Suppressor macrophage (primary cell): Measurements from ENCODE around the gene TNFSF18.
A peak's percentile ranks its signal among the peaks of the same experiment; 100 is the strongest.
"Not testable (repeated sequence)": the region's sequence is repeated elsewhere in the genome, so short reads cannot be mapped to it uniquely, and the experiment has no call there.

Experiments used
- DNase-seq, 4 experiments: peaks; one replicate each; pipeline ENCODE4 v3.0.0-alpha.2; 2020 to 2022
- total RNA-seq, 17 experiments: gene quantifications; one replicate each; lab custom pipeline; 2026; ENCODE audit warnings: mixed read lengths in 6 of 17, inconsistent platforms in 3 of 17; lab: John Stamatoyannopoulos, UW

TNFSF18 gene, protein sequence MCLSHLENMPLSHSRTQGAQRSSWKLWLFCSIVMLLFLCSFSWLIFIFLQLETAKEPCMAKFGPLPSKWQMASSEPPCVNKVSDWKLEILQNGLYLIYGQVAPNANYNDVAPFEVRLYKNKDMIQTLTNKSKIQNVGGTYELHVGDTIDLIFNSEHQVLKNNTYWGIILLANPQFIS
- total RNA-seq = 0.20 to 15.7 (median 2.3) reads per million in 17 experiments

DNA sequence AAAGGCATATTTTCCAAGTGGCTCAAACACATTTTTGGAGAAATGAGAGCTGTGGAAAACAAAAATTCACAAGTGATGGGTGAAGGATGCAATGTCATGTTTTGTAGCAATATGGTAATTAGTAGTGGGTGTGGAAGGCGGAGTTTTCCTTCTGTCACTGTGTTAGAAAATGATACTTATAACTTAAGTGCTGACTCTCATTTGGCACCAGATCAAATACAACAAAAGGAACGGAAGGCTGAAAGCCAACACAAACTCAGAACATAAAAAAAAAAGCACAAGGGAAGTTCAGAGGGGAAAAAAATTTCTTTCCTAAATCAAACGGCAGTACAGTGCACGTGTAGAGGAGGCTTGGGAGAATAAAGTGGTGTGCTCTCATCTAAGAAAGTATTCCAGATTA, at the start of gene TNFSF18:
Gene TNFSF18 (minus strand): TSS at position 77 of the 400 bp plus-strand sequence. CDS start 45 bp downstream, at position 32.
- DNase-seq = peak; percentile 34 to 80 (median 65)

DNA sequence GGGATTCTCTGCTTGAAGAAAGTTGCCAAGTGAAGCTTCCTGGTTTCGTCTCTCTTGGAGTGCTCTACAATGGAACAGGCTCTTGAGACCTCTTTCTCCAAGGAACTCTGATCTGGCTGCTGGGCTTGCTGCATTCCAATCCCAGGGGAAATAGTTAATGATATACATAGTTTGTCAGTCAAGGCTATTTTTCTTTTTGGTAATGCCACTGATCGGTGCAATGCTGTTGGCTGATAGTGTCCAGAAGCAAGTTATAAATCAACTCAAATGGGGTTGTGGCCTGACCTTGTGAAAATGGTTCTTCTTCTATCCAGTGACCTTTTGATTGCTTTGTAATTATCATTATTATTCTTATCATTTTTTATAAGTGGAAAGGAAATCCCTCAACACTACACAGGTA, 48.4 kb upstream of the TNFSF18 start:
- no peak for DNase-seq

DNA sequence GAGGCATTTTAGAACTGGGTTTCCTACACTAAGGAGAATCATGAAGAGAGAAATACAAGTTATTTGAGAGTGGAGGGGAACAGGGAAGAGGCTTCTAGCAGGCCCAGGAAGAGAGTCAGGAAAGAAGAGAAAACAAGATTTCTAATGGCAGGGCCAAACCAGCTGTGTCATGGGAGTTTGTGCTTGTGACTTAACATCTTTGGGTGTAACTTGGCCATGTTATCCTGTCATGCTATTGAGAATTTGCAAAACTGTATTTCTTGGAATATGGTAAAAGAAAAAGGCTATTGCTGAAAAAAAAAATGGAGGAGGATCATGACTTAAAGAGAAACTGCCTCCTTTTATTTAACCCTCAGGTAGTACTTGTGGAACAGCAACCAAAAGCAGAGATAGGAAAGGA, 47.4 kb upstream of the TNFSF18 start:
- DNase-seq = no peak

DNA sequence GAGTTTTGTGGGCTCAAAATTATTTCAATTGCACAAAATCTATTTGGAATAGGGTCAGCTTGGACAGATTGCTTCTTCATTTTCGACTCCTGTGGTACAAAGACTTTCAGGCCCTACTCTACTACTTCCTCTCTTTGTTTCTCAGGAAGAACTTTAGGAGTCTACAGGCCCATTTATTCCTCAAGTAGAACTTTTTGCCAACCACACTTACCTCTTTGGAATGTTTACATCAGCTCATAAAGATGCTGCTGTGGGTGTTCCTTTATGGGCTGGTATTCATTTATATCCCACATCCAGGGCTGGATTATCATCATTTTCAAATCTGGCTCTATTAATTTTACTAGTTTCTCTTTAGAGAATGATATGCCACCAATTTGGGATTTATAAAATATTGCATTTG, 46.3 kb upstream of the TNFSF18 start:
- DNase-seq = peak in 1 of 4 experiments; percentile 43

DNA sequence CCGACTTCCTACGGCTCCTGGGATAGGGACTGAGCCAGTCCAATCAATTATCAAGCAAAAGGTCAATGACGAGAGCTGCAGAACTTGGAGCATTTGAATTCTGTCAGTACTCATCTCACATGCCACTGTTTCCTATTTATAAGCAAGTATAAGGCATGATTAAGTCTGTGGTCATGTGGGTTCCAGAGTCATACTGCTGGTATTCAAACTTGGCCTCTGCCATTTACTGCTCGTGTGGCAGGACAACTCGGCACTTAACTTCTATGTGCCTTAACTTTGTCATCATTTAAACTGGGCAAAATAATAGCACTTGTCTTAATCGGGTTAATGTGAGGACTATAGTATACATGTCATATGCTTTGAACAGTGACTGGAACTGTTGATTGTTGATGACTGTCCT, 44.9 kb upstream of the TNFSF18 start:
- DNase-seq = no peak

DNA sequence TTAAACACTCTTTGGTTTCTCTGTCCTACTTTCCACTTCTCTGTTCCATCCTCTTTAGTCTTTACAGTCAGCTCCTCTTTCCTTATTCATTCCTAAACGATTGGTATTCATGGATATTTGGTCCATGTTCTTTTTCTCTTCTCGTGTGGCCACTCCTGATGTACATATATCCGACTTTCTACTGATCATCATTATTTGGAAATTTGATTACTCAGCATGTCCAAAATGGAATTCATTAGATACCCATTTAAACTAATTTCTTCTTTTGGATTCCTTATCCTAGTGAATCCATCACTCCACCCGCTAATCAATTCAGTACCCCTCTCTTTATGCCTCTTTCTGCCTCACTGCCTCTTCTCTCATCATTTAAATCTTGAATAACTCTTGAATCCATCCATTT, 43.8 kb upstream of the TNFSF18 start:
- DNase-seq = no peak

DNA sequence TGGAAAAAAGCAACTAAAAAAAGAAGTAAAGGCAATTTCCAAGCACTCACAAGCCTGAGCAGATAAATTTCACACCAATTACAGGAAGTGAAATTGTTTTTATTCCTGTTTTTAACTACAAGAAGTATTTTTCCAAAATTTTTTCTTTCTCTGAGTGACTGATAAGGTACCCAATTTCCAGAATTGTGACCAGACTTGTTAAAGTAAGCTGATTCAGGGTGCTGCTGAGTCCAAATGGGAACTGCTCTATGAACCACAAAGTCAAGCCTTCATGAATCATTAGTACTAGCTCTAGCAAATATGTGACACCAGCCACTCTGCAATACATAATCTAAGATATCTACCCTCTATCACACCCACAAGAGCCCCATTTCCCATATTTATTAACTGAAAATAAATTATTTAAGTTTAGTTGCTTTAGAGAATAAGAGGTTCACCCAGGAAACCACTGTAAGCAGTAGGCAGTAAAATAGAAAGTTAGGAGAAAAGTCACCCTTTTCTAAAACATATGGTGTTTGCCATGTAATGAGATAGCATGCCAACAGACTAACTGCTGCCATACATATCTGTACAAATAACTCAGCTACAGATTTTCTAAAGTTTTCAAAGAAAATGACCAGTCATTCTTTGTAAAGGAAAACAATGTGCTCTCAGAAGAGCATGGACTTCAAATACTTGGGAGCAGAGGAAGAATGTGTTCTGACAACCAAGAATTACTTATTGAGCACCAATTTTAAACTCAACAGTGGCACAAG, 43.1 kb upstream of the TNFSF18 start:
- DNase-seq = peak; percentile 10 to 67 (median 46)

DNA sequence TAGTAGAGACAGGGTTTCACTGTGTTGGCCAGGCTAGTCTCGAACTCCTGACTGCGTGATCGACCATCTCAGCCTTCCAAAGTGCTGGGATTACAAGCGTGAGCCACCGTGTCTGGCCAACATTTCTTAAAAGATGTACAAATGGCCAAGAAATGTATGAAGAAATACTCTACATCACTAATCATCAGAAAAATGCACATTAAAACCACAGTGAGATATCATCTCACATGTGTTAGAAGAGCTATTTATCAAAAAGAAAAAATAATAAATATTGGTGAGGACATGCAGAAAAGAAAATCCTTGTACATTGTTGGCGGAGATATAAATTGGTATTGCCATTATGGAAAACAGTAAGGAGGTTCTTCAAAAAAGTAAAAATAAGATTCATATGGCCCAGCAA, 33.6 kb upstream of the TNFSF18 start:
- no peak for DNase-seq

DNA sequence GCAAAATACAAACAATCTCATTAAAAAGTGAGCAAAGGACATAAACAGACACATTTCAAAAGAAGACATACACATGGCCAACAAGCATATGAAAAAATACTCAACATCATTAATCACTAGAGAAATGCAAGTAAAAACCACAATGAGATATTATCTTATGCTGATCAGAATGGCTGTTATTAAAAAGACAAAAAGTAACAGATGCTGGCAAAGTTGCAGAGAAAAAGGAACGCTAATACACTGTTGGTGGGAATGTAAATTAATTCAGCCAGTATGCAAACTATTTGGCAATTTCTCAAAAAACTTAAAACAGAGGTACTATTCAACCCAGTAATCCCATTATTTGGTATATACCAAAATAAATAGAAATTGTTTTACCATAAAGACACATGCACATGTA, 32.2 kb upstream of the TNFSF18 start:
- no peak for DNase-seq

DNA sequence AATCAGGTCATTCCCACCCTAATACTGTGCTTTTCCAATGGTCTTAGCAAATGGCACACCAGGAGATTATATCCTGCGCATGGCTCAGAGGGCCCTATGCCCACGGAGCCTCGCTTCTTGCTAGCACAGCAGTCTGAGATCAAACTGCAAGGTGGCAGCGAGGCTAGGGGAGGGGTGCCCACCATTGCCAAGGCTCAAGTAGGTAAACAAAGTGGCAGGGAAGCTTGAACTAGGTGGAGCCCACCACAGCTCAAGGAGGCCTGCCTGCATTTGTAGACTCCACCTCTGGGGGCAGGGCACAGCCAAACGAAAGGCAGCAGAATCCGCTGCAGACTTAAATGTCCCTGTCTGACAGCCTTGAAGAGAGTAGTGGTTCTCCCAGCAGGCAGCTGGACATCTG, 23.5 kb upstream of the TNFSF18 start:
- DNase-seq = not testable (repeated sequence)

DNA sequence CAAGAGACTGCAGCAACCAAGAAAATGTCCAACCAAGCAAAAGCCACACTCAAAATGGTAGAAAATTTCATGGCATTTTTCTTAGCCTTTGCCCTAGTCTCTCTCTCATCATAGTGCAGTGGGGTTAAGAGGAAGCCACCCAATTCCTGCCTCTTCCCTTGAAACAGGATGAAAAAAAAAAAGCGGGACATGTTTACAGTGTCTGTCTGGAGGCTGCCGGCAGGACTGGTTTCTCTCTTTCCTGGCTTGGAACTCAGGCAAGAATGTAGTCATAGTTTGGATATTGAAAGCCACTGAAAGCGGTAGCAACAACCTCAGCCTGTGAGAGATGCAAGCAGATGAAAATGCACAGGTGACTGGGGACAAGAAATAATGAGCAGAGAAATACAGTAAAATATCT, 13.3 kb upstream of the TNFSF18 start:
- DNase-seq = no peak

DNA sequence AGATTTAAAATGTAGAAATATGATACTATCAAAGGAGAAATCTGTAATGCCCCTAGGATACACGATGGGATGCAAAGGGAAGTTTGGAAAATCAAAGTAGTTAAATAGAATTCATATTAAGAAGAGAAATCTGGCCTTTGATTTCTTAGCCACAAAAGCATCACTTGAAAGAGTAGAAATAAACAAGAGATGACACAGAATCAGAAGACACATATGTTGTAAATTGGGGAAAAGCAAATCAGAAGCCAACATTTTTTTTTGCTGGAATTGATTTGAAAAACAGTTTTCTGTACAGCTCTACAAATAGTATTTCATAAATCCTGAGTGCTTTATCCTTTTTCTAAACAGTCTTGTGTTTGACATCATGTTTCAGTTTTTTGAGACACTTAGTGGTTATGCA, 12.4 kb upstream of the TNFSF18 start:
- no peak for DNase-seq

DNA sequence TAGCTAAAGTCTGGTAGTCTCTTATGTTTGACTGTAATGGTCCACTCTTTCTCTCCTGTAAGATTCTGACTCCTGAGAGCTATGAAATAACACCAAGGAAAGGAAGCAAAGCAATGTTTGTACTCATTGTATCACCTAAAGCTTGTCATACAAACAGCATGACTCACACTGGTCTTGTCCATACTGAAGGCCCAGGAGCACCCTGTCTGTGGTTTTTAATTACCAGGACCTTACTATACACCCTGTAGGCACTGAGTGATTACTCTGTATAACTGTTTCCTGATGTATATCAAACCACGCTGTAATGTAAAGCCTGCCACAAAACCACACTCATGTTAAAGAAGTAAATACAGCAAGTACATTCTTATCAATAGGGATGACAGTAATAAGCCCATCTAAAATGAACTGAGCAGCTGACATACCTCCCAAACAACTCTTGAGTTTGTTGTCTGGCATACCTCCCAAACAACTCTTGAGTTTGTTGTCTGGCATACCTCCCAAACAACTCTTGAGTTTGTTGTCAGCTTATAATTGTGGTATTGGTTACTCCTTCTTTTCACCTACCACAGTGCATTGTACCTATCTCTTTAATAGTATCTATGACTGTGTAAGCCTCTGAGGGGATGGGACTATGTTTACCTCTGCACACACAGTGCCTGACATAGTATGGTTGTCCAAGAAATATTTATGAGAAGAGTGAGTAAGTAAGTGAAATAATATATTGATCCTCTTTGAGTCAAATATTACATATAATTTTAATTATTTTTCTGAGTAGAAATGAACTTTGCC, 11.6 kb upstream of the TNFSF18 start:
- DNase-seq = no peak

DNA sequence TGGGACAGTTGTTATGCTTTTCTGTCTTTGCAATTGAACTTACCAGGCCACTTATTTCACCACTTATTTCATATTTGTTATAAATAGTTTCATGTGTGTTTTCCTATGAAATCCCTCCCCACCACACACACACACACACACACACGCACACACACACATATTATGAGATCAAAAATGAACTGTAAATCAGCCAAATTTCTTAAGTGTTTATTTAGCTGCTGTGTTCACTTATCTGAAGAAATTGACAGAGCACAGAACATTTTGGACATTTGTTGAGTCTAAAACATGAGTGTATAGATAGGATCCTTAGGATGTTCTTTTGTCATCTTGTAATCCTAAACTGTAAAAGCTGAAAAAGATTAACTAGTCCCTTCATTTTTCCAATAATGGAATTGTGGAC, 7.8 kb upstream of the TNFSF18 start:
- no peak for DNase-seq

DNA sequence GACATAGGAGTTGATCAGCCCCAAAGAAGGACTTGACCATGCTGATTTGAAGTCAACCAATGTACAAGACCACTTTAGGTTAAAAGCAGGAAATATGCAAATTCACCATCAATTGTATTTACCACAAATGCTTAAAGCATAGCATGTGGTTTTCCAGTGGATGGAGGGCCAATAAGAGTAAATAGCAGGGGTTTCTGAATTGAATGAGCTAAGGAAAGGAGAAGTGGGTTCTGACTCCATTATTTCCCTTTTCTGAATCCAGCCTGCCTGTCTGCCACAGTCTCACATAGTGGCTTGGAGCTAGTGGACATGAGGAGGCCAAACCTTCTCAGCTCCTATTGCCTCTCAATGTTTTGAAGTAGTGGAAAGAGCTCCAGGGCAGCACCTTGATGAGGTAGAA, 7.2 kb upstream of the TNFSF18 start:
- peak in 3 of 4 experiments; percentile 27 to 47 (median 30) for DNase-seq

DNA sequence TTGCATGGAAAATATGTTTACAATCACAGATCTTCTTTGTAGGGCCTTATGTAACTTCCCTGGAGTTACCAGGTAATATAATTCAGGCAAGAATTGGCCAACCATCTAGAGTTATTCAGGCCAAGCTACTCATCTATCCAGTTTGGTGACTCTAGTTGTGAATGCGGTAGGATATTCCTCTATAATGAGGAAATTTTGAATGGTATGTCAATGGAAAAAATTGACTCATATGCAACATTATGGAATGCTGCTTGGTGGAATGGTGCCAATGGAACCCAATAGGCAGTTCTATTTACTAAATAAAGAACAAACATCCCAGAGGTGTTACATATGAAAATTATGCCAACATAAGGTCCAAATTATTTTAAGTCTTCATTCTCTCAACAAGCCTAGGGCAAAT, 5.6 kb upstream of the TNFSF18 start:
- no peak for DNase-seq

DNA sequence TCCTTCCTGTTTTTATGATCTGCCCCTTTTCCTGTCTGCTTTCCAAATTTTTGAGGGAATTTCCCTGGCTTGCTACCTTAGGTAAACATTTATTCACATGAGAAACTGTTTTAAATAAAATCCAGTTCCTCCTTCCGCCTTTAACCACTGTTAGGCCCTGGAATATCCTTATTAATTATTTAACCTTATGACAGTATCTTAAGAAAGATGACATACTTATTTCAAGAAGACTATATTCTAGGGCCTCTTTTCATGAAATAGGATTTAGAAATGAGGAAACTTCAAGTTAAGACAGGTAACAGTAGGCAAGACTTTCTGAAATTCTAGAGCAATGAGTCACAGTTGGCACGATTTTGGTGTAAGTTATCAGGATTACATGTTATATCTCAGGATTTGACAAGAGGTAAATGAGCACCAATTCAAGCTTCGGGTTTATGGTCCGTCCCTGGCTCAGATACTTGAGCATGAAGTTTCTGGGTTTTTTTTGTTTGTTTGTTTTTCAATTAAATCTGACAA, 2.0 kb upstream of the TNFSF18 start:
- no peak for DNase-seq

DNA sequence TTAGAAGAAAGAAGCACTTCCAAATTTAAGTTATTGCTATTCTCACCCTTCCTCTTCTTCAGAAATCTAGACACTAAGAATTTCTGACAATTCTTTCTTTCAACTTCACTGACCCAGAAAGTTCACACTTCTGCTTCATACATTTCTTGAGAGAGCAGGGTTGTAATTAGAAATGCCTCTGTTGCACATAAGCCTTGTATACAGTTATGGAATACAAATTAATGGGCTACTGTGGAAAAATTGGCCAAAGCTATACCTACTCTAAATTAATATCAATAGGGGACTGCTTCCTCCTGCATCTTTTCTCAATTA, 1.5 kb downstream of the TNFSF18 start:
- DNase-seq = no peak

DNA sequence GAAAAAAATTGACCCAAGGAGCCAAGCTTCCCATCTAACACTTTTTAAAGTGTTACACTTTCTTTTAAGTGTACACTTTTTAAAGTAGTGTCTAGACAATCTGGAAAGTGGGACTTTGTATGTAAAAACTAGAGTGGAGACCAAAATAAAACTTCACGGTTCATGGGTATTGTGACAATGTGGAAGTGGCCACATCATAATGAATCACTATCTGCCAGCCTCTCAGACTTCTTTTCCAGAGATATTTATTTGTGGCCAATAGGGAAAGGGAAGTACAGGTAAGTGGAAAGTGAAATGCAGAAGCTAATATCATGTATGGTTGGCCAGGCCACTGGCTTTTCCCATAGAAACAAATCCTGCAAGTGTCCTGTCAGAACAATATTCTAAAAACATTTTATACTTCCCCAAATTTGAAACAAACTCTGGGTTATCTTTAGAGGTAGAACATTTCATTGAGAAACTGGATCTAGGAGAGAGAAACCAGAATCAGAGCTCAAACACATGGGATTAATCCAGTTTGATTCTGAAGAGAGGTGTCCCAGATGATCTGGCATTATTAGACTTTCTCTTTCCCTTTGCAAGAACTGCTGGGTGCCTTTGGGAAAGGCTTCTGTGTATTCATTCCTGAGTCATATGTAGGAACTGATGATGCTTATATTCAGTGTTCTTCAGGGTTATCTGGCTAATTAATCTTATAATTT, 2.0 kb downstream of the TNFSF18 start:
- peak; percentile 13 to 65 (median 34) for DNase-seq

DNA sequence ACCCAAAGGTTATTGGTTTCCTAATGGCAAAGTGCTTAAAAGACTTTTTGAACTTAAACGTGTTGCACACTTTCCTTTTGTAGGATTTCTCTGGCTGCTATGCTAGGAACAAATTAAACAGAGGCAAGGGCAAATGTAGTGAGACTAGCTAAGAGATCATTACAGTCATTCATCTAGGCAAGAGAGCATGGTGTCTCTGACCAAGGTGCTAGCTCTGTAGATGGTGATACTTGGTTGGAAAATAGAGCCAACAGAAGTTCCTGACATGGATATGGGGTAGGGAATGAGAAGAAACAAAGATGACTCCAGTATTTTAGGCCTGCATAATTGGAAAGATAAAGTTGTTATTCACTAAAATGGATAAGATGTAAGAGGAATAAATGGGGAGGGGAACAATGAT, 6.1 kb downstream of the TNFSF18 start:
- DNase-seq = no peak

DNA sequence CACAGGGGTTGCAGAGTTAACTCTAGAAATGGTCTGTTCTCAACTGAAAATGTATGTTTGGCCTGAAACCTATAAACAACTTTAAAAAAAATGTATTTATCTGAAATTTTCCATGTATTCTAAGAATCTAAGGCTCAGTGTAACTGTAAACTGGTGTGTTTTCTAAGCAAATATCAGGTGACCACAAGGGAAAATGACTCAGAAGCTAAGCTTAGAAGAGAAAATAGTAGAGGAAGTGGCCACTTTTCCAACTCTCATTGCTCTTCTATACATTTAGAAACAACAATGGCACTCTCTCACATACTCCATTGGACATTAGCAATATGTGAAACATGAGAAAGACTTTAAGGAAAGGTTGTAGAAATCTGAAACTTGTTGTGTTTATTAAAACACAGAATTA, 7.5 kb downstream of the TNFSF18 start:
- peak; percentile 18 to 69 (median 52) for DNase-seq

DNA sequence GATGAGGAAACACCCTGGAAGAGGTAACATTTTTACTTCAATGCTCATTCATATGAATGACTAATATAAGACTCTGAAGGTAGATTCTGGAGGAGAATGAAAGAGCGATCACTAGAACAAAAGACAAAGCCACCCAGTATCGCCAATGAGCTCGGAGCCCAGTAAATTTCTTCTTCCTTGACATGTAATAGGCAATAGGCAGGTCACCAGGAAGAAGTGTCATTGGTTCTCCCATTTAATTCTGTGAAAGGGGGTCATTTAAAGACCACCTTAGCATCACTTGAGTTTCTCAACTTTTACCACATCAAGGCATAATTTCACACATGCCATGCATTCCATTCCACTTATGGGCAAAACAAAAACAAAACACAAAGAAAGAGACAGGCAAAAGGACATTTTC, 7.9 kb downstream of the TNFSF18 start:
- no peak for DNase-seq

DNA sequence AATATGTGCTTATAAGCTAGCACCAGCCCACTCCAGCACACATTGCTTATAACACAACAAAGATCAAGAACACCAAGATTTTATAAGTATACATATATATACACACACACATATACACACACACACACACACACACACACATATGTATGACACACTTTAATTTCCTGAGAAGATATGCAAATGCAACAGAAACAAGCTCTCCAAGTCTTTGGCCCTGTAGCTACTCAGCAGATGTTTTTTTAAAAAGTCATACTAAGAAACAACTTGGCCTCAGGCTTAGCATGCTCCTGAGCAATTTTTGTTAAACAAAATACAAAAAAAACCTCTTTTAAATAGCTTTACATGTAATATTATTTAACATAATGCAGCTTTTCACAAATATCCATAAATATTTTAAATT, 11.1 kb downstream of the TNFSF18 start:
- no peak for DNase-seq
